GM21381 (cell line): Measurements from ENCODE around the gene UBXN11.

Experiments
- ATAC-seq: cut with Tn5 transposase; IDR thresholded peaks from one replicate; pipeline ENCODE4 v1.9.1; 2021; ENCODE audit warnings: mild to moderate bottlenecking, moderate library complexity; ENCODE audit not compliant: unreplicated experiment

The UBXN11 gene

DNA sequence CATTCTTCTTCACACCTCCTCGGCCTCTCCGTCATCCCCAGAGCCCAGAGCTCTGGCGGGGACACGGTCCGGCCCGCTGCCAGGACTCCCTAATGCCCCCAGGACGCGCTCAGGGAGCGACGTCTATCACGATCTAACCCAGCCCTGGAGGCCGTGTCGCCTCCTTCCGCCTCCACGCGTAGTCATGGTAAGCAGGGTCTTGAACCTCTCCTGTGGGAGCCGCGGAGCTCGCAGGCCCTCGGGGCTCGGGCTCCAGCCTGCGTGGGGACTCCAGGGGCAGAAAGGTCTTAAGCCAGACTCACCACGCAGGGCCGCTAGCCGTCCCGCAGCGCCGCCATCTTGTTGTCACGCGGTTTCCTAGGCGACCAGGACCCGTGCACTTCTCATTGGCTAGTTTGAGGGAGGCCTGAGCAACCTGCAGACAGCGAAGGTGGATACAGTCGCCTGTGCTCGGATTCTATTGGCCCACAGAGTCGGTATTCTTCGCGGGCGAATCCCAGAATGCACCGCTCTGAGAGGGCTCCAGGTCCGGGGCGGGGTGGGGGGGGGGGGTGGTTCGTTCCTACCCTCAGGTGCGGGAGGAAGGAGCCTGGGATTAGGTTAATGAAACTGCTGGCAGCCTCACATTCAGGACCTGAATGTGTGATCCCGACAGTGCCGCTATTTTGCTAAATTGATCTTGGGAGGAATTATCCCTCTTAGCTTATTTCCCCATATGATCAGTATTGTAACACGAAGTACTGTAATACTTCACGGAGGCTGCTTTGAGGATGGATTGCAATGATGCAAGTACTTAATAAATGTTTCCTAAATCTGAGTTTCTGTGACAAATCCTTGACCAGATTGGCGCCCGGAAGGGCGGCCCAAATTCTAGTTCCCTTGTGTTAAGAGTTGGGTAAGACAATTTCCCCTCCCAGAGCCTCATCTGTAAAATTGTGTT lies at the start of gene UBXN11:
TSS of gene UBXN11 (minus strand) at position 347 of the 940 bp plus-strand sequence. CDS start 3,753 bp downstream, outside the sequence.
- ATAC-seq: peak; percentile 97

GRCh38 chr1:26356106-26356505 lies 49.7 kb upstream of the UBXN11 start:
- ATAC-seq: no peak

GRCh38 chr1:26354972-26355371 lies 48.5 kb upstream of the UBXN11 start:
- no peak for ATAC-seq

DNA sequence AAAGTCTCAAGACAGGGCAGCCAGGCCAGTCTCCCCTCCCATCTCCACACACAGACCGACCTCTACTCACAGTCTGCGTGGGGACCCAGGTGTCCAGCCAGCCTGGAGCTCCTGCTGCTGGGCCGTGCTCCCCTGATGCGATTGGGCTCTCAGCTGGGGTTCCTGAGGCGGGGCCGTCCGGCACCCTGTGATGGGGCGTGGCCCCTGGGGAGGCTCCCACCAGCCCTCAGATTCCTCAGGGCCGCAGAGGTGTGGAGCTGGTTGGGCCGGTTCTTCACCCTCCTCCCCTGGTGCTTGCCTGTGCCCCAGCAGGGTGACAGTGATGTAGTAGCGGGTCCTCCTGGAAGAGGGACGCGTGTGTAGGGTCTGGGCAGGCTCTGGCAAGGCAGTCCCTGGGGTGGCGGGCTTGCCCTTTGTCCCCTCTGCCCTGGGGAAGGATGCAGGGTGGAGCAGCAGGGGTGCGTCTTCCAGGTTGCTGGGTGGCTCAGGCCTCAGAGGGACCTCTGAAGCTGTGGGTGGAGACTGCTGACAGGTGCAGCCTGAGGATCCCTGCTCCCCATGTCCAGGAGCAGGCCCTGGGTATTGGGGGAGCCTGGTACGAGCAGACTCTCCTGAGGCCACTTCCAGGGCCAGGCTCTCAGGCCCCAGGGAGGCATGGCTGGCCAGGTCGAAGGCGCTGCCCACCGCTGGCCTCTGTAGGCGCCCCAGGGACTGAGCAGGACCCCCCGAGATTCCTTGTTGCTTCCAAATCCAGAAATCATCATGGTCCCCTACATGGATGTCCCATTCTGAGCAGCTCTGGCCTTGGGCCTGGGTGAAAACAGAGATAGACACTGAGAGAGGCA lies 47.8 kb upstream of the UBXN11 start, which contains the start of gene CRYBG2:
TSS of gene CRYBG2 (minus strand) at position 155 of the 845 bp plus-strand sequence. CDS start 7,473 bp downstream, outside the sequence.
- ATAC-seq: no peak

DNA sequence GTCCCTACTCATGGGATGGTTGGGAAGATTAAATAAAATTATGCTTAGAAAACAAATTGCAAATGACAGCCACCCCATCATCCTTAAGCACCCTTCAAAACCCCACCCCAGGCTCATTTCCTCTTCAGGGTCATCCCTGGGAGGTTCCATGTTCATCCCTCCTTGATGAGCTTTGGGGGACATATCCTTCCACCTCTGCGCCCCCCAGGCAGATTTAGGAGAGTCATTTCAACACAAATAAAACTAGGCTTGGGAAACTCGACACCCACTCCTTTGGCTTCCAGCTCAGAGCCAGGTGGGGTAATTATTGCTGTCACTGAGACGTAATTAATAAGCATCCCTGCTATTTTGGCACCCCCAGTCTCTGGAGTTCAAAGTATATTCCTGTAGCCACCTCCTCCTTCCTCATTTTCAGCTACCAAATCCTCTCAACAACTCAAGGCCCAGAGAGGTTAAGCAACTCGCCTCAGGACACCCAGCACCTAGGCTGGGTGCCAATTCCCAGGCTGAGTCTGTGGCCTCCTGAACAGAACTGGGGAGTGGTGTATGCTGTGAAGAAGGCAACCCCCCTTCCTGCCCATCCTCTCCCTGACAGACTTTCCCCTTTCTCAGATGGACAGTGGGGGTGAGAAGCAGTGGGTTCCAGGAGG lies 46.9 kb upstream of the UBXN11 start:
- ATAC-seq: no peak

DNA sequence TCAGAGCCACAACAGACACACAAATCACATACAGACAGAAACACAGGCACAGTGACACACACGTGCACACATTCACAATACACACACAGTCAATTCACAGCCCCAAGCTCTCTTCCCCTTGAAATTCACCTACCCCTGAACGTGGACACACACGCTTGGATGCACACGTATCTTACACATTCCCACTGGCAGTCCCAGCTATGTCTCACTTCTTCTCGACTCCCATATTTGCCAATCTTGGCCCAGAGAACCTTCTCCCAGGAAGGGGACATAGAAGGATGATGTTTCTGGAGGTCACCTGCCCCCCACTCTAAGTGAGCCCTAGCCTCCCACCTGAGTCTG lies 45.9 kb upstream of the UBXN11 start:
- no peak for ATAC-seq

DNA sequence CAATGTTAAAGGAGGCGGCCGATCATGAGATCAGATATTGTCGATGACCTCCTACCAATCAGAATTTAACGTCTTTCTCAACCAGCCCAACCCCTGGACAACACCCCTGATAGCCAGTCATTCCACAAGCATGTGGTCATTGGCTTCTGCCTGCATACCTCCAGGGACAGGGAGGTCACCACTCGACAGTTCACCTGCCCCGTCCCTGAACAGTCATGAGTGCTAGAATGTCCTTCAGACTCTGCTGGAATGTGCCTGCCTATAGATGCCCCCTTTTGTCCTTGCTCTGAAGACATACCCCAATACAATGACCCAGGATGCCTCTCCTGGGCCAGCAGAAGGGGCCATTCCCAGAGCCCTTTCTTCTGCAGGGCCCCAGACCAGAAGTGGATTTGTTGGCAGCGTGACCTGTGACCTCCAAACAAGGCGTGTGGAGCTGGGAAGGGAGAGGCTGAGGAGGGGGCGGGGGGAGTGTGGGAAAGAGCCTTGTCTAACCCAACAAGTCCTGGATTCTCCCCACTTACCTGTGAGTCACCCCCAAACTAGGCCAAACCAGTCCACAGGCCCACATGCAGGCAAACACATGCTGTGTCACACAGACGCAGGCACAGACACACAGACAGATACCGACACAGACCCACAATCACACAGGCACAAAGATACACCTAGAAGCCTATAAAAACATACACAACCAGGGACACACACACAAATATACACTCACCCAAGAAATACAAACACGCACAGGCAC lies 45.3 kb upstream of the UBXN11 start:
- no peak for ATAC-seq

DNA sequence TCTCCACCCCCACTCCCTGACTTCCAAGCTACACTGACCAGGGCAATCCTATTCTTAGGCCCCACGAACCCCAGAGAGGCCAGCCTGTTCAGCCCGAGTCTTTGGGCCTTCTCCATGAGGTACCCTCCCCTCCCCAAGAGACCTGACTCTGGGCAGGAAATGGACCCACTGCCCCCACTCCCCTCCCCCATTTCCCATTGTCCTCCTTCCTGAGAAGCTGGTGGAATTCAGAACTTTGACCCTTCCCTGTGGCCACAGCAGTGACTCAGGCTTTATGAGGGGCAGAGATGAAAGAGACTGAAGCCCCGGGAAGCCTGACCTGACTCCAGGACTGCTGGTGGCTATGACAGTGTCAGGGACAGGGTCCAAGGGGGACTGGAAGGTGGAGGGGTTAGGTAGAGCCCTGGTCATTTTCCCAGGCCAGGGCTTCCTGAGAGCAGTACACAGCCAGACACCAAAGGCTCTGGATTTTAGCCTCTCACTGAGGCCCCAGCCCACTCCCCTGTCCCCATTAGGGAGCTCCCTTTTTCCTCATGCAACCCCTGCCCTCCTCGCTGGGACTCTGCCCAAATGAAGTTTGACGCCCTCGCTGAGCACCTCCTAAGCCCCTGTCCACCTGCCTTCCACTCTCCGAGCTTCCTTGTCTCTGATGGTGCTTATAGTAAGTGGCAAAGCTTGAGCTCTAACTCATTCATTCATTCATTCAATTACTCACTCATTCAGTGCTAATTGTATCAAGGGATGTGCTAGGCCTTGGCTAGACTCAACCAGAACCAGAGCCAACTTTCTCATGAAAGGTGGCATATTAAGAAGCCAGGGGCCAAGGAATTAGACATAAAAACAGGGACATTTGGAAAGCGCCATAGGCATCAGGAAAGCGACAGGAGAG lies 44.5 kb upstream of the UBXN11 start:
- ATAC-seq: no peak

DNA sequence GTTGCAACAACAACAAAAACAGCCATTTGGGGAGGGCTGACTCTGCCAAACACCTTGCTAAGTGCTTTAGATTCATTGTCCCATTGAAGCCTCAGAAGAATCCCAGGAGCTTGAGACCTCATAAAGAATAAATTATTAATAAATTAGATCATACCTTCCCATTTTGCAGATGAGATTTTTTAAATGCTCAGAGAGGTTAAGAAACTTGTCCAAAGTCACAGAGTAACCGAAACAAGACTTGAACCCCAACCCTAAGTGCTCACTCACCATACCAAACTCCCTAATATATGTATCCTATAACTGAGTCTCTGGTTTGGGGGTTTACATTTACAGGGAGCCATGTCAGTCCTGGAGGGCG lies 43.9 kb upstream of the UBXN11 start:
- no peak for ATAC-seq

- no peak for ATAC-seq
Measured at GRCh38 chr1:26349877-26350244, 43.4 kb upstream of the UBXN11 start.

GRCh38 chr1:26349188-26349876 lies 42.9 kb upstream of the UBXN11 start:
- ATAC-seq: no peak

DNA sequence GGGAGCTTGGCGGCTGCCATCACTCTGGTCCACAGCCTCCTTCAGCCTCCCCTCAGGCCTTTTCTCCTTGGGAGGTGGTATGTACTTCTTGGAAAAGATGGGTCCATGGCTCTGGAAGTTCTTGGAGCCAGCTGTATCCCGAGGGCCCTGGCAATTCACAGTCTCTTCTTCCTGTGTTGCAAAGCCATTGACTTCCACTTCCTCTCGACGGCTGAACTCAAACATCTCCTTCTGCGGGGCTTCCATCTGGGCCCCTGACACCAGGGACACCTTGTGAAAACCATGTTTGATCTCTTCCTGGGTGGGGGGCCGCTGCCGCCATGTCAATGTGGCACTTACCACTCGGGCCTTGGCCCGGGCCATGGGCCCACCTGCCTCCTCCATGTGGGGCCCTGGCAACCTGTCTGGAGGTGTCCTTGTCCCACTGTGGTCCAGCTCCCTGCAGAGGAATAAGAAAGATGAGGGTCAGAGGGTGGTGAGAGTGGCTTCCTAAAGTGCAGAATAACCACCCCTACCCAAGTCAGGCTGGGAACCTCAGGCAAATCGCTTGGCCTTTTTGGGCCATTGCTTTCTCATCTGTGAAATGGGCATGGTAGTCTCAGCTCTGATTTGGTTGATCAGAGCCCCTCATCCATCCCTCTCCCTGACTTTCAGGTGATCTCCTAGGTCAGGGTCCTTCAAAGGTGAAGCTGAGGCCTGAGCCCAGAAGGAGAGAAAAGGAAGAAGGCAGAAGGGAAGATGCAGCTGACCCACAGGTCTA lies 40.0 kb upstream of the UBXN11 start:
- no peak for ATAC-seq

DNA sequence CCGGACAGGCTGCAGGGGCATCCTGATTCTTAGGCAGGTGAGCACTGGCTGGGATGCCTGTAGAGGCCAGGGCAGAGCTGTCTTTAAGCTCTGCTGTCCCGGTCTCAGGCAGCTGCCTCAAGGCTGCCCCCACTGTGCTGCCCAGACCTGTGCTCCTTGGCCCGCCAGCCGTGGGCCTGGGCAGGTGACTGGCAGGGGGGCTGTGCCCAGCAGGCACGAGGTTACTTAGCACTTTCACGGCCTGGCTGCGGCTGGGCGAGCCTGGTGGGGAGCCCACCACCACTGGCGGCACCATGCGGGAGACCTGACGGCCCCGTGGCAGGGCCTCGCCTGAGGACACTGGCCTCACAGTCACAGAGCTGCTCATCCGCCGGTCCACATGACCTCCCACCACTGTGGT lies 39.3 kb upstream of the UBXN11 start:
- ATAC-seq: no peak

DNA sequence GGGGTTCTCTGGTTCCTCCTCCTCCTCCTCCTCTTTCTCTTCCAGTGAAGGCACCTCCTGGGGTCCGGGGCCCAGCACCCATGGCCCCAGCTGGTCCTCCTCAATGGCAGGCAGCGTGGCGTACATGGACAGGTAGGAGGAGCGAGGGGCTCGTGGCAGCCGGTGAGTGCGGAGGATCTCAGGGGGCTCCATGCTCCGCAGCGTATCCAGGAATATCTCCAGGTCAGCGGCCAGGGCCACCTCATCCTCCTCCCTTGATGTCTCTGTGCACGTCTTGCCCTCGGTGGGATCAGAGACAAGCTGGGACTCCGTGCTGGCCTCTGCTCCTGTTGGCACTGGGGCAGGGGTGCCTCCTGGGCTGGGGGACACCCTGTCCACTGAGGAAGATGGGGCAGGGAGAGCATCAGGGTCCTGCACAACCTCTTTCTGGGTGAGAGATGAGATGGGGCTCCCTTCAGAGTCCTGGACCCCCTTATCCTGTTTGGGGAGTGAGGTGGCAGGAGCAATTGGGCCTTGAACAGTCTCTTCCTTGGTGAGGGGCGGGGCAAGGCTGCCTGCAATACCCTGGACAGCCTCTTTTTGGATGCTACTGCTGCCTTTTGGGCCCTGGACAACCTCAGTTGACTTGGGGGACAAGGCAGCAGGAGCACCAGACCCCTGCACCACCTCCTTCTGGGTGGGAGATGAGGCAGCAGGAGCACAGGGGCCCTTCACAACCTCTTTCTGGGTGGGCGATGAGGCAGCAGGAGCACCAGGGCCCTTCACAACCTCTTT lies 37.9 kb upstream of the UBXN11 start:
- no peak for ATAC-seq

DNA sequence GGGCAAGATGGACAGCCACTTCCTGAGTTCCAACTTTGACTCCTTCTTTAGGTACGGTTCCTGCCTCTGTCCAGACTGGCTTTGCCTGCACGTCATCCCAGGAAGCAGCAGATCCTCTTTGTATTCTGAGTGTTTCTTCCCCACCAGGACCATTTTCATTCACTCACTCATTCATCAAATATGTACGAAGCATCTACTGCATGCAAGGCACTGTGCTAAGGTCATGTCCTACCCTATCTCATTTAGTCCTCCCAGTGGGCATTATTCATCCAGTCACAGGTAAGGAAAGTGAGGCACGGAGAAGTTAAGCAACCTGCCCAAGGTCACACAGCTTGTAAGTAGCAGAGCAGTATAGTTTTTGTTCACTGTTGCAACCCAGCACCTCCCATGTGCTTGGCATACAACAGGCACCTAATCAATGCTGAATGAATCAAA lies 33.6 kb upstream of the UBXN11 start:
- no peak for ATAC-seq

GRCh38 chr1:26338670-26339069 lies 32.2 kb upstream of the UBXN11 start:
- ATAC-seq: no peak

DNA sequence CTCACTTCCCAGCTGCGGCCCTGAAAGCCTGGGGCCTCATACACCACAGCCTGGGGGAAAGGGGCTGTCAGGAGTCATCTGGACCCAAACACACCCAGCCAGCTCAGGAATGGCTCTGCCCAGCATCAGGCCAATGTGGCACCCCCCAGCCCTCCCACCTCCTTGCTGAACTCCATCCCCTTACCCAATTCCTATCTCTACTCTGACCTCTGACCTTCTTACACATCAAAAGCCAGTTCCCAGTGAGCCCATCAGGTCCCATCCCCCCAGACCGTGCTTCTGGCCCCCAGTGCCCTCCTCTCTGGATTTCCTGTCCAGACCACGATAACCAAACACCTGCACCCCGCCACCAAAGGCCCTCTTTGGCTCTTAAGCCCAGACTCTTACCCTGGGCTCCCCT lies 31.2 kb upstream of the UBXN11 start:
- no peak for ATAC-seq

- no peak for ATAC-seq
Measured at GRCh38 chr1:26337206-26337535, 30.7 kb upstream of the UBXN11 start.
